HepG2 (cell line): ENCODE measurements around the gene APOC1. TPM values are rescaled to one million over a fixed set of nuclear protein-coding genes. Genes with fewer than 3 reads are reported as not detected.

ENCODE experiments used
- ATAC-seq: fragments of 200-7000 bp; cut with Tn5 transposase; 3 replicates; pipeline ENCODE4 v1.9.1; 2020; ENCODE audit warnings: mild to moderate bottlenecking, moderate library complexity
- BruUV-seq: library from RNA; stranded (reverse); fragments of 400-500 nt; replicated peaks from 2 replicates; lab custom pipeline; 2021; lab: Mats Ljungman, UMichigan
- CTCF ChIA-PET: fragments of 300-600 bp; formaldehyde crosslinking; extraction: SDS; loops from one replicate; lab custom pipeline; 2021; ENCODE audit warnings: low total read pairs, inconsistent platforms, low intra/inter-chr PET ratio; lab: Yijun Ruan, JAX
- POLR2A ChIA-PET: fragments of 350-600 bp; sonication (Branson Sonifier 250); formaldehyde crosslinking; loops from one replicate; lab custom pipeline; 2020; ENCODE audit warnings: antibody characterized with exemption, inconsistent platforms; lab: Yijun Ruan, JAX
- DNase-seq: peaks from one replicate; pipeline ENCODE4 v3.0.0-alpha.2; 2015; ENCODE audit warnings: low spot score
- FAIRE-seq: peaks from 3 replicates; lab custom pipeline; 2011; peaks lifted over from hg19 to GRCh38; lab: Jason Lieb, UNC
- H2AFZ ChIP-seq: one replicate; pipeline ENCODE4 v1.6.1; 2011; ENCODE audit warnings: low read length, inconsistent platforms
- H3K27ac ChIP-seq: fragments of 300-600 bp; 3 replicates; pipeline ENCODE4 v1.8.0; 2011; ENCODE audit warnings: mixed run types, mild to moderate bottlenecking, mixed read lengths, low read length, inconsistent platforms; ENCODE audit not compliant: insufficient read depth; ENCODE audit errors: extremely low read length
- H3K27me3 ChIP-seq, 2 experiments: fragments of 200-600 bp in 1 of 2; 2 replicates in 1 of 2; 3 replicates in 1 of 2; pipeline versions ENCODE4 v1.6.0 to v1.8.0; 2011; ENCODE audit warnings: low read length in 2 of 2, mild to moderate bottlenecking in 2 of 2, moderate library complexity in 2 of 2, inconsistent platforms in 1 of 2; ENCODE audit not compliant: insufficient read depth in 2 of 2, control insufficient read depth in 1 of 2
- H3K36me3 ChIP-seq, 2 experiments: fragments of 200-600 bp in 1 of 2; replicated peaks in 1 of 2; 2 replicates in 1 of 2; 3 replicates in 1 of 2; pipeline versions ENCODE4 v1.5.1 to v1.8.0; 2011; ENCODE audit warnings: low read length in 2 of 2, inconsistent platforms in 1 of 2; ENCODE audit not compliant: insufficient read depth in 2 of 2, control insufficient read depth in 1 of 2
- H3K4me1 ChIP-seq: 2 replicates; pipeline ENCODE4 v1.5.1; 2012; ENCODE audit warnings: low read length, inconsistent platforms; ENCODE audit not compliant: insufficient read depth
- H3K4me2 ChIP-seq: 2 replicates; pipeline ENCODE4 v1.6.0; 2011; ENCODE audit warnings: low read depth, low read length, inconsistent platforms
- H3K4me3 ChIP-seq, 3 experiments: fragments of 200-600 bp in 1 of 3; sonication (generic), shearing (Covaris generic) in 1 of 3; replicated peaks in 1 of 3; 2 replicates each; pipeline ENCODE4 v1.5.1; 2011 to 2016; ENCODE audit warnings: low read length in 3 of 3, inconsistent platforms in 2 of 3, low read depth in 2 of 3, mild to moderate bottlenecking in 2 of 3, control low read depth in 1 of 3, mixed read lengths in 1 of 3; ENCODE audit not compliant: insufficient read depth in 1 of 3
- H3K79me2 ChIP-seq: one replicate; pipeline ENCODE4 v1.6.1; 2011; ENCODE audit warnings: low read length, inconsistent platforms; ENCODE audit not compliant: insufficient read depth
- H3K9ac ChIP-seq: 2 replicates; pipeline ENCODE4 v1.6.0; 2011; ENCODE audit warnings: mild to moderate bottlenecking, low read depth, low read length, inconsistent platforms; ENCODE audit not compliant: insufficient read depth
- H3K9me3 ChIP-seq: 2 replicates; pipeline ENCODE4 v1.5.1; 2012; ENCODE audit warnings: mild to moderate bottlenecking, low read length
- H4K20me1 ChIP-seq: 2 replicates; pipeline ENCODE4 v1.6.0; 2011; ENCODE audit warnings: inconsistent platforms, mild to moderate bottlenecking, low read length, moderate library complexity; ENCODE audit not compliant: insufficient read depth
- AGO2 ChIP-seq: fragments of 200-400 bp; formaldehyde crosslinking; optimal IDR thresholded peaks from 2 replicates; pipeline ENCODE3; 2017; ENCODE audit warnings: mild to moderate bottlenecking, low read depth, low read length, moderate library complexity
- ARID3A ChIP-seq: IDR thresholded peaks from 2 replicates; pipeline ENCODE4 v1.6.1; 2012; ENCODE audit warnings: low read depth, low read length, improper control_type of control experiment
- DPF2 ChIP-seq: sonication (generic); formaldehyde crosslinking; IDR thresholded peaks from 2 replicates; pipeline ENCODE4 v1.4.0; 2020; ENCODE audit warnings: mild to moderate bottlenecking, low read depth, missing genetic modification reagents, borderline replicate concordance
- HBP1 ChIP-seq: IDR thresholded peaks from 2 replicates; pipeline ENCODE4 v1.6.1; 2016; ENCODE audit warnings: low read depth, control low read depth
- NFATC3 ChIP-seq: sonication (generic); formaldehyde crosslinking; IDR thresholded peaks from 2 replicates; pipeline ENCODE4 v1.5.1; 2020; ENCODE audit warnings: mild to moderate bottlenecking, missing genetic modification reagents
- PRDM10 ChIP-seq: sonication (generic); formaldehyde crosslinking; IDR thresholded peaks from 2 replicates; pipeline ENCODE4 v1.4.0; 2020; ENCODE audit warnings: low read depth, missing genetic modification reagents
- RFXAP ChIP-seq: sonication (generic); formaldehyde crosslinking; IDR thresholded peaks from 2 replicates; pipeline ENCODE4 v1.4.0; 2020; ENCODE audit warnings: missing genetic modification reagents, borderline replicate concordance
- USF2 ChIP-seq, 2 experiments: sonication (generic) in 1 of 2; formaldehyde crosslinking in 1 of 2; IDR thresholded peaks; 2 replicates each; pipeline versions ENCODE4 v1.5.1 to v1.6.1; 2011 to 2020; ENCODE audit warnings: borderline replicate concordance in 1 of 2, low read depth in 1 of 2, low read length in 1 of 2, mild to moderate bottlenecking in 1 of 2, missing genetic modification reagents in 1 of 2, moderate library complexity in 1 of 2
- ZFP36L2 ChIP-seq: sonication (generic); formaldehyde crosslinking; IDR thresholded peaks from 2 replicates; pipeline ENCODE4 v1.4.0; 2020; ENCODE audit warnings: missing genetic modification reagents
- ZFP82 ChIP-seq: sonication (generic); formaldehyde crosslinking; IDR thresholded peaks from 2 replicates; pipeline ENCODE4 v1.5.1; 2020; ENCODE audit warnings: mild to moderate bottlenecking, missing genetic modification reagents, borderline replicate concordance
- ZXDC ChIP-seq: sonication (generic); formaldehyde crosslinking; IDR thresholded peaks from 2 replicates; pipeline ENCODE4 v1.5.0; 2020; ENCODE audit warnings: mild to moderate bottlenecking, missing genetic modification reagents
- WGBS: methylation state at CpG from one replicate; pipeline ENCODE4 v1.1.6; 2017; ENCODE audit warnings: low lambda C conversion rate; 5-methylcytosine and 5-hydroxymethylcytosine counted together
- in situ Hi-C: cut with HindIII; loops from 2 replicates; pipeline ENCODE4 v1.10.0; 2017; ENCODE audit warnings: low pct_unique_long_range_greater_than_20kb; ENCODE audit not compliant: extremely low pct_ligation_motif_present
- intact Hi-C: fragments of 100-400 bp; cut with micrococcal nuclease; formaldehyde crosslinking; loops from one replicate; pipeline ENCODE4 v1.10.0; 2022; ENCODE audit not compliant: unreplicated experiment
- polyA plus RNA-seq, 8 experiments: library from polyadenylated mRNA; depleted of rRNA in 3 of 8; stranded (reverse) in 7 of 8; unstranded in 1 of 8; fragments of >200 nt; fragmentation: Illumina TruSeq in 4 of 8; extraction: Trizol in 4 of 8; gene quantifications; 2 replicates each; pipeline versions ENCODE4 v1.2.1 to v1.2.3, GENCODE V29; 2011 to 2016; ENCODE audit warnings: low read depth in 4 of 8, missing spikeins in 1 of 8, mixed read lengths in 1 of 8; ENCODE audit not compliant: insufficient read depth in 1 of 8
- total RNA-seq, 5 experiments: library from RNA; depleted of rRNA; stranded (reverse); fragments of >200 nt; fragmentation: Illumina TruSeq; extraction: Trizol; gene quantifications; 2 replicates each; pipeline ENCODE4 v1.2.3, GENCODE V29; 2016; ENCODE audit warnings: low read depth in 1 of 5

The APOC1 gene
- total and polyA plus RNA-seq, 2 of the 13 experiments (the other 11 are each of a cell fraction or from before 2014, with no cell fraction given) = 600 to 1,235 TPM

GRCh38 chr19:44871809-44872208 is 42.6 kb upstream of the APOC1 start:
- 96% methylated on average over 7 of the region's 14 CpGs for WGBS
- FAIRE-seq = no peak
- intact Hi-C loops = no loop called here
- TF ChIP-seq ARID3A = no peak
- TF ChIP-seq ZFP82 = no peak
- TF ChIP-seq PRDM10 (CRISPR knock-in tag) = no peak
- TF ChIP-seq HBP1 (CRISPR knock-in tag) = no peak
- no peak for TF ChIP-seq ZFP36L2 (CRISPR knock-in tag)
- no peak for TF ChIP-seq RFXAP
- no peak for TF ChIP-seq ZXDC
- no peak for TF ChIP-seq DPF2 (CRISPR knock-in tag)
- peak; percentile 66 for TF ChIP-seq AGO2
- no peak for TF ChIP-seq USF2 (IDR thresholded peaks at IDR 0.05; ENCODE audit: low read depth, low read length)
- no peak for TF ChIP-seq USF2 (CRISPR knock-in tag; IDR thresholded peaks at IDR 0.05; ENCODE audit: borderline replicate concordance)
- TF ChIP-seq NFATC3 (CRISPR knock-in tag) = no peak

More at GRCh38 chr19:44871809-44872208, 42.6 kb upstream of the APOC1 start:
- H3K4me1 ChIP-seq = peaks cover 46% of the 10 kb centered on the region
- H3K4me2 ChIP-seq = no peak overlapping the region
- H3K79me2 ChIP-seq = no peaks in the 10 kb centered on the region
- no peaks in the 10 kb centered on the region for H3K9me3 ChIP-seq
- DNase-seq (no peak), ATAC-seq (no peak)
- H3K27ac ChIP-seq = no peak overlapping the region
- H3K27me3 ChIP-seq = no peaks in the 10 kb centered on the region
- POLR2A ChIA-PET = interaction anchor here (1.1 kb wide), 1 partner anchor 19 kb away, joined by 3 read pairs; the partner anchor contains the start of gene TOMM40
- BruUV-seq = no TSS peak
- in situ Hi-C loops = no loop called here
- H3K36me3 ChIP-seq = peaks cover 37 to 57% of the 10 kb centered on the region in 2 experiments
- no peak overlapping the region for H3K9ac ChIP-seq
- no peaks in the 10 kb centered on the region for H4K20me1 ChIP-seq
- no peak overlapping the region for H2AFZ ChIP-seq
- CTCF ChIA-PET = no interaction called here
- no peak overlapping the region for H3K4me3 ChIP-seq
